IPS DF 6.9 (cell line): Measurements from ENCODE around the gene RFC2.

ENCODE experiments used
- DNase-seq: peaks from one replicate; pipeline ENCODE4 v3.0.0-alpha.2; 2013; ENCODE audit warnings: low read depth, low spot score
- H3K27ac ChIP-seq: one replicate; pipeline ENCODE4 v1.5.1; 2013; ENCODE audit warnings: low read length, control low read depth
- H3K27me3 ChIP-seq: 2 replicates; pipeline ENCODE4 v1.6.1; 2013; ENCODE audit warnings: mild to moderate bottlenecking, low read length; ENCODE audit not compliant: control insufficient read depth, insufficient read depth
- H3K36me3 ChIP-seq: 2 replicates; pipeline ENCODE4 v1.6.1; 2013; ENCODE audit warnings: low read length; ENCODE audit not compliant: control insufficient read depth, insufficient read depth
- H3K4me1 ChIP-seq: 2 replicates; pipeline ENCODE4 v1.6.1; 2013; ENCODE audit warnings: low read length; ENCODE audit not compliant: control insufficient read depth, insufficient read depth
- H3K4me3 ChIP-seq: 2 replicates; pipeline ENCODE4 v1.5.1; 2013; ENCODE audit warnings: mild to moderate bottlenecking, low read length
- H3K9me3 ChIP-seq: 2 replicates; pipeline ENCODE4 v1.6.1; 2013; ENCODE audit warnings: low read length, inconsistent platforms; ENCODE audit not compliant: control insufficient read depth, insufficient read depth
- WGBS: extraction: QIAGEN DNeasy Blood & Tissue Kit; methylation state at CpG from one replicate; pipeline ENCODE4 v1.1.7; 2013; ENCODE audit warnings: mixed read lengths, missing lambda C conversion rate; ENCODE audit not compliant: insufficient read length, insufficient coverage; 5-methylcytosine and 5-hydroxymethylcytosine counted together

Gene RFC2

DNA sequence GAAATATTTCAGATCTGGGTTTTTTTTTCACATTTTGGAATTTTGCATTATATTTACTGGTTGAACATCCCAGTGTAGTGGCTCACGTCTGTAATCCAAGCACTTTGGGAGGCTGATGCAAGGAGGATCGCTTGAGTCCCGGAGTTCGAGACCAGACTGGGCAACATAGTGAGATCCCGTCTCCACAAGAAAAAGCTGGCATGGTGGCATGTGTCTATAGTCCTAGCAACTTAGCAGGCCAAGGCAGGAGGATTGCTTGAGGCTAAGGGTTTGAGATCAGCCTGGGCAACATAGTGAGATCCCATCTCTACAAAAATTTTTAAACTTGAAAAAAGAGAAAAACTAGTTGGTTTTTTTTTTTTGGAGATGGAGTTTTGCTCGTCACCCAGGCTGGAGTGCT, 6.0 kb downstream of the RFC2 start:
- Histone ChIP-seq H3K36me3 (peaks cover 32% of the 10 kb centered on the region), H3K27me3 (no peaks in the 10 kb centered on the region), H3K4me1 (no peaks in the 10 kb centered on the region), H3K4me3 (no peak overlapping the region), H3K9me3 (no peaks in the 10 kb centered on the region), H3K27ac (no peak overlapping the region)
- DNase-seq: no peak
- no CpG with 5 or more reads among the region's 6 CpGs for WGBS

GRCh38 chr7:74246497-74246896, 7.7 kb downstream of the RFC2 start:
- WGBS: no CpG with 5 or more reads among the region's 4 CpGs
- Histone ChIP-seq H3K36me3 (peaks cover 43% of the 10 kb centered on the region), H3K4me1 (no peaks in the 10 kb centered on the region), H3K4me3 (no peak overlapping the region), H3K9me3 (no peaks in the 10 kb centered on the region), H3K27ac (no peak overlapping the region), H3K27me3 (no peaks in the 10 kb centered on the region)
- no peak for DNase-seq

DNA sequence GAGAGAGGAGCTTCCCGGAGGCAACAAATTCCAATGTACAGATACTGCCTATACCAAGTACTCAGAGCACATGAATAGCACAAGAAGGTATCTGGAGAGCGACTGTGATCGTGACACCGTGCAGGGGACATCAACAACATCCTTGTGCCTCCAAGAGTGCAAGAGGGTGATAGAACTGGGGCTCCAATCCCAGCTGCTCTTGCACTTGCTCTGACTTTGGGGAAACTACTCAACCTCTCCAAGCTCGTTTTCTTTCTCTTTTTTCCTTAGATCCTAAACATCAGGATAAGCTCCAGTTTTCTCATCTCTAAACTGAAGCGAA, 12.1 kb downstream of the RFC2 start:
- Histone ChIP-seq H3K36me3 (peaks cover 48% of the 10 kb centered on the region), H3K4me1 (no peaks in the 10 kb centered on the region), H3K27me3 (no peaks in the 10 kb centered on the region), H3K9me3 (no peaks in the 10 kb centered on the region), H3K27ac (no peak overlapping the region), H3K4me3 (no peak overlapping the region)
- no peak for DNase-seq
- no CpG with 5 or more reads among the region's 6 CpGs for WGBS

DNA sequence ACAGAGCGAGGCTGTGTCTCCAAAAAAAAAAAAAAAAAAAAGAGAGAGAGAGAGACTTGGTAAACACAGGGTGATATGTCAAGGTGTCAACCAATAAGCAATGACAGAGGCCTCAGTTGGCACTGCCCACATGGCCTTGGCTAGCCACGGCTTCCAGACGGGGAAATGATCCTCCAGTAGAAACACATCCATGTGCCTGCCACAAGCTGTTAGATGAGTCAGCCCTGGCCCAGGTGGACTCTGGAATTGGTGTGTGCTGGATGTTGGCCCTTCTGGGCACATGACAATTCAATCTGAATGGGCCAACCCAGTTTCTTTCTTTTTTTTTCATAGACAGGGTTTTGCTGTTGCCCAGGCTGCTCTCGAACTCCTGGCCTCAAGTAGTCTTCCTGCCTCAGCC, 13.7 kb downstream of the RFC2 start:
- DNase-seq: no peak
- Histone ChIP-seq H3K27ac (no peak overlapping the region), H3K9me3 (no peaks in the 10 kb centered on the region), H3K27me3 (no peaks in the 10 kb centered on the region), H3K4me3 (no peak overlapping the region), H3K36me3 (peaks cover 56% of the 10 kb centered on the region), H3K4me1 (no peaks in the 10 kb centered on the region)
- no CpG with 5 or more reads among the region's 4 CpGs for WGBS

DNA sequence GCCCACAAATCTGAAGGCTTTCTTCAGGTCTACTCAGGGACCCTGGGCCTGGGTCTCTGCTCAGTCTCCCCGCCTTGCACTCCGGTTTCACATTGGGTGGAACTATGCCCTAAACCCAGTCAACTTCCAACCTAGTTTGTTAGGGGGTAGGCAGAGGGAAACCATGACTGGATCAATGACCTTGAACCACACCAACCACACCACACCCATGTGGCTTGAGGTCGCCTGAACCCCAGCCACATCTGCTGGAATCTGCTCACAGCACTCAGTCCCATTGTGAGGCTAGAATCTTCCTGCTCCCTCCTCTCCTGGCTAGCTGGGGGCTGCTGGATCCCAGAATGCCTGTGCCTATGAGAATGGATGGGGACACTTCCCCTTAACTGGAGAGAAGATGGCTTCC, 17.9 kb downstream of the RFC2 start:
- Histone ChIP-seq H3K36me3 (peaks cover 59% of the 10 kb centered on the region), H3K4me1 (no peaks in the 10 kb centered on the region), H3K27me3 (no peaks in the 10 kb centered on the region), H3K27ac (no peak overlapping the region), H3K9me3 (no peaks in the 10 kb centered on the region), H3K4me3 (no peak overlapping the region)
- DNase-seq: no peak
- no CpG with 5 or more reads among the region's 3 CpGs for WGBS

- WGBS: no CpG with 5 or more reads among the region's 8 CpGs
- H3K27ac ChIP-seq: no peak overlapping the region
- no peaks in the 10 kb centered on the region for H3K27me3 ChIP-seq
- peaks cover 61% of the 10 kb centered on the region for H3K36me3 ChIP-seq
- H3K4me1 ChIP-seq: no peaks in the 10 kb centered on the region
- H3K4me3 ChIP-seq: no peak overlapping the region
- DNase-seq: no peak
- no peaks in the 10 kb centered on the region for H3K9me3 ChIP-seq
These were observed 18.5 kb downstream of the RFC2 start for GRCh38 chr7:74235518-74236268.

GRCh38 chr7:74233655-74234285, 20.4 kb downstream of the RFC2 start:
- H3K36me3 ChIP-seq: peaks cover 57% of the 10 kb centered on the region
- no peaks in the 10 kb centered on the region for H3K9me3 ChIP-seq
- no peaks in the 10 kb centered on the region for H3K4me1 ChIP-seq
- H3K27me3 ChIP-seq: no peaks in the 10 kb centered on the region
- no CpG with 5 or more reads among the region's 13 CpGs for WGBS
- no peak overlapping the region for H3K4me3 ChIP-seq
- no peak for DNase-seq
- no peak overlapping the region for H3K27ac ChIP-seq

- no peak overlapping the region for H3K27ac ChIP-seq
- DNase-seq: no peak
- no CpG with 5 or more reads among the region's 12 CpGs for WGBS
- H3K36me3 ChIP-seq: peaks cover 41% of the 10 kb centered on the region
- no peaks in the 10 kb centered on the region for H3K9me3 ChIP-seq
- no peaks in the 10 kb centered on the region for H3K4me1 ChIP-seq
- no peak overlapping the region for H3K4me3 ChIP-seq
- no peaks in the 10 kb centered on the region for H3K27me3 ChIP-seq
These were observed 23.0 kb downstream of the RFC2 start for GRCh38 chr7:74231232-74231590.

DNA sequence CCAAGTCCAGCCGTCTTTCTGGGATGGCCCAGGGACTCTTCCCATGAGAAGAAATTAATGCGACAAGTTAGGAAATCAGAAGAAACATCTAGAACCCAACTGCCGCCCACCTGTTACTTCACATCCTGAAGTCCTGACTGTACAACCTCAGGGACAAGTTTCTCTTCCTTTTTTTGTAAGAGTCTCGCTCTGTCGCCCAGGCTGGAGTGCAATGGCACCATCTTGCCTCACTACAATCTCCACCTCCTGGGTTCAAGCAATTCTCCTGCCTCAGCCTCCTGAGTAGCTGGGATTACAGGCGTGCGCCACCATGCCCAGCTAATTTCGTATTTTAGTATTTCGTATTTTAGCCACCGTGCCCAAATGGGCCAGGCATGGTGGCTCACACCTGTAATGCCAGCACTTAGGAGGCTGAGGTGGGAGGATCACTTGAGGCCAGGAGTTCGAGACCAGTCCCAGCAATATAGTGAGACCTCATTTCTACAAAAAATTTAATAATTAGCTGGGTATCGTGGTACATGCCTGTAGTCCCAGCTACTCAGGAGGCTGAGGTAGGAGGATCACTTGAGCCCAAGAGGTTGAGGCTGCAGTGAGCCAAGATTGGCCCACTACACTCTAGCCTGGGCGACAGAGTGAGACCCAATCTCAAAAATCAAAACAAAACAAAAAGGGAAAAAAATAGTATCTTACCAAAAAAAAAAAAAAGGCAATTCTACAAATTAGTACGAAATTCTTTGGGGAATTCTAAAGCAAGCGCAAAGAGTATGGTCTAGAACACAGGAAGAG, 23.6 kb downstream of the RFC2 start:
- Histone ChIP-seq H3K4me3 (no peak overlapping the region), H3K27ac (no peak overlapping the region), H3K27me3 (no peaks in the 10 kb centered on the region), H3K9me3 (no peaks in the 10 kb centered on the region), H3K4me1 (no peaks in the 10 kb centered on the region), H3K36me3 (peaks cover 35% of the 10 kb centered on the region)
- no peak for DNase-seq
- WGBS: no CpG with 5 or more reads among the region's 15 CpGs

GRCh38 chr7:74228951-74229900, 25.0 kb downstream of the RFC2 start:
- no peaks in the 10 kb centered on the region for H3K27me3 ChIP-seq
- H3K4me1 ChIP-seq: no peaks in the 10 kb centered on the region
- H3K27ac ChIP-seq: no peak overlapping the region
- peaks cover 30% of the 10 kb centered on the region; the same call in 1 of the 2 replicates for H3K36me3 ChIP-seq
- H3K9me3 ChIP-seq: no peaks in the 10 kb centered on the region
- no peak for DNase-seq
- no peak overlapping the region for H3K4me3 ChIP-seq
- no CpG with 5 or more reads among the region's 9 CpGs for WGBS
